Spleen (tissue), 11 donors: ENCODE data around the gene FSTL4. TPM values are rescaled to one million over a fixed set of nuclear protein-coding genes. Genes with fewer than 3 reads are reported as not detected.

Source experiments
- DNase-seq: peaks from one replicate; pipeline ENCODE4 v3.0.0-alpha.2; 2020
- H3K27ac ChIP-seq, 8 donors: fragments of 200-600 bp; sonication (generic) in 7 of 8; 1 replicate in 4 of 8; 2 replicates in 4 of 8; pipeline versions ENCODE4 v1.5.0 to v1.8.0; 2016 to 2021; ENCODE audit warnings: inconsistent platforms in 4 of 8, mild to moderate bottlenecking in 4 of 8, moderate library complexity in 1 of 8
- H3K27me3 ChIP-seq, 7 donors: fragments of 200-600 bp; sonication (generic) in 6 of 7; replicated peaks in 1 of 7; 1 replicate in 4 of 7; 2 replicates in 3 of 7; pipeline versions ENCODE4 v1.5.0 to v1.8.0; 2016 to 2021; ENCODE audit warnings: inconsistent platforms in 3 of 7, mild to moderate bottlenecking in 1 of 7
- H3K36me3 ChIP-seq, 6 donors: fragments of 200-600 bp; sonication (generic) in 5 of 6; 1 replicate in 4 of 6; 2 replicates in 2 of 6; pipeline versions ENCODE4 v1.5.0 to v1.8.0; 2016 to 2021; ENCODE audit warnings: inconsistent platforms in 2 of 6
- H3K4me1 ChIP-seq, 6 donors: fragments of 200-600 bp; sonication (generic) in 5 of 6; 1 replicate in 3 of 6; 2 replicates in 3 of 6; pipeline versions ENCODE4 v1.5.0 to v1.8.0; 2016 to 2021; ENCODE audit warnings: inconsistent platforms in 3 of 6
- H3K4me3 ChIP-seq, 8 donors: fragments of 200-600 bp; sonication (generic) in 7 of 8; 1 replicate in 4 of 8; 2 replicates in 4 of 8; pipeline versions ENCODE4 v1.5.0 to v1.8.0; 2016 to 2021; ENCODE audit warnings: inconsistent platforms in 4 of 8, mild to moderate bottlenecking in 4 of 8, moderate library complexity in 2 of 8
- H3K9me3 ChIP-seq, 8 donors: fragments of 200-600 bp; sonication (generic) in 7 of 8; 1 replicate in 4 of 8; 2 replicates in 4 of 8; pipeline versions ENCODE4 v1.5.0 to v1.8.0; 2016 to 2021; ENCODE audit warnings: inconsistent platforms in 4 of 8
- POLR2A ChIP-seq, 3 donors: fragments of 450-650 bp; IDR thresholded peaks; one replicate each; pipeline ENCODE4 v1.5.1; 2017; ENCODE audit warnings: antibody characterized with exemption in 3 of 3, mild to moderate bottlenecking in 1 of 3
- POLR2AphosphoS5 ChIP-seq, 3 donors: sonication (generic); formaldehyde crosslinking; IDR thresholded peaks; one replicate each; pipeline ENCODE4 v1.5.1; 2017; ENCODE audit warnings: antibody characterized with exemption in 3 of 3
- WGBS, 5 donors: extraction: QIAGEN DNeasy Blood & Tissue Kit in 3 of 5; methylation state at CpG; one replicate each; pipeline versions ENCODE4 v1.1.5 to v1.1.7; 2013 to 2018; 5-methylcytosine and 5-hydroxymethylcytosine counted together
- intact Hi-C: fragments of 100-400 bp; cut with DNase I; formaldehyde crosslinking; loops from one replicate; pipeline ENCODE4 v1.15.0; 2023; ENCODE audit warnings: low total_unique reads
- polyA plus RNA-seq, 3 donors: library from polyadenylated mRNA; stranded (reverse); fragments of 200-250 nt; gene quantifications; one replicate each; pipeline ENCODE4 v1.2.1, GENCODE V29; 2013
- total RNA-seq, 7 donors: library from RNA; depleted of rRNA in 3 of 7; stranded (reverse); fragments of >200 nt in 3 of 7; fragmentation: NEBNext Ultra II Directional in 4 of 7; extraction: Animal tissue kit (Norgen Biotek cat#: 25700) in 4 of 7; gene quantifications; one replicate each; pipeline versions ENCODE4 v1.1.0 to v1.2.1, GENCODE V29; 2016 to 2021
- TF ChIP-seq, protein P1 (sequence below), 11 experiments: fragments of 200-600 bp in 7 of 11; fragments of 450-650 bp in 4 of 11; sonication (generic) in 4 of 11; IDR thresholded peaks in 8 of 11; conservative IDR thresholded peaks in 3 of 11; 1 replicate in 7 of 11; 2 replicates in 4 of 11; pipeline versions ENCODE4 v1.4.0 to v1.8.0; 2016 to 2021; ENCODE audit warnings: antibody characterized with exemption in 11 of 11, inconsistent platforms in 4 of 11, mild to moderate bottlenecking in 1 of 11
- donor health status: healthy with polysubstance abuse.
- donor health status: DM: no; HTN: no; CAD: no; lungs with moderate emphysema.
- donor health status: DM: no; HTN: no; CAD: no.
- donor health status: Bipolar disorder and iron deficiency.
- donor health status: healthy.
- donor health status: DM: no; HTN: no; CAD: no.
- donor health status: DM: yes; HTN: yes; CAD: no.

Gene FSTL4
- total and polyA plus RNA-seq, 10 donors = under 0.01 to 1.0 (median 0.37) TPM; not detected in 4

DNA sequence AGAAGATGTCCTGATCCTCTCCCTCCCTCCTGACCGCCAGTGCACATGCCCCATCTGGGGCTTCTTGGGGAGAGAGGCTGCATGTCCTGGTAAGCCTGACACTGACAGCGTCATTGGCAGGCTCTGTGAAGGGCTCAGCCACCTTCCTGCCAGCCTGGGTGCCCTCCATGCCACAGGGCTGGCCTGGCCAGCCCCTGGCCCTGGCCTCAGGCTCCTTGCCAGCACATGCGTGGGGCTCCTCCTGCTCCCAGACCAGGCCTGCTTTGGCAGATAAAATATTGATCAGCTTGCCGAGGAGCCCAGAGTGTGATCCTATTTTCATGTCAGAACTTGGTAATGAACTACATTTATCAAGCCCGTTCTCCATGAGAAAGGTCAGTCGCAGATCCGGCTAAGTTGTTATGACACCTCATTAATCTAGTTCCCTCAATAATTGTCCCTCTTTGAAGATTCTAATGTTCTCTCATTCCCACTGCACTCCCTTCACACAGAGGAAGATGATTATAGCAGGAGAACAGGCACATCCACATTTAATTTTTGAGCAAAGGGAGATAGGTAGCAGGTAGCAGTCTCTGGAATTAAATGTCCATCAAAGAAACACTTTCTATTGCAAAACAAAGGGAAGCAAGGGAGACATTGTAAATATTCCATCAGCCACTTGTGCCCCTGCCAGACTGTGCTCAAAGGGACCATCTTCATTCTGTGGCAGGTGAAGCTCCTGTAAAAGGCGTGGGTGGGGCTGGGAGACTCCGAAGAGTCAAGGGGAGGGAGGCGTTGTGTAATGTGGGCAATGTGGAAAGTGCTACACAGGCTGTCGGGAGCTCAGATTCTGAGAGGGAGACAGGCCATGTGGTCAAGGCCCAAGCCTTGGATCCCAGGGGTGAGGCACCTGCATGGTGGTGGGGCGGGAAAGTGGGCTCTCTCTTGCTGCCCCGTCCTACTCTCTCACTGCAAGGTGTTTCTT is 288.6 kb downstream of the FSTL4 start:
- Histone ChIP-seq H3K36me3 (no peaks in the 10 kb centered on the region), H3K4me1 (peaks cover 0 to 9% (median 0%) of the 10 kb centered on the region in 6 donors), H3K27ac (no peak overlapping the region), H3K4me3 (no peak overlapping the region), H3K9me3 (no peaks in the 10 kb centered on the region), H3K27me3 (no peaks in the 10 kb centered on the region)
- 74 to 88% (median 78%) methylated on average over 12 to 13 of the region's 13 CpGs for WGBS, 5 donors
- intact Hi-C loops = no loop called here
- TF ChIP-seq POLR2A (IDR thresholded peaks at IDR 0.05) (no peak), POLR2AphosphoS5 (IDR thresholded peaks at IDR 0.05) (no peak)
- TF ChIP-seq, protein P1, sequence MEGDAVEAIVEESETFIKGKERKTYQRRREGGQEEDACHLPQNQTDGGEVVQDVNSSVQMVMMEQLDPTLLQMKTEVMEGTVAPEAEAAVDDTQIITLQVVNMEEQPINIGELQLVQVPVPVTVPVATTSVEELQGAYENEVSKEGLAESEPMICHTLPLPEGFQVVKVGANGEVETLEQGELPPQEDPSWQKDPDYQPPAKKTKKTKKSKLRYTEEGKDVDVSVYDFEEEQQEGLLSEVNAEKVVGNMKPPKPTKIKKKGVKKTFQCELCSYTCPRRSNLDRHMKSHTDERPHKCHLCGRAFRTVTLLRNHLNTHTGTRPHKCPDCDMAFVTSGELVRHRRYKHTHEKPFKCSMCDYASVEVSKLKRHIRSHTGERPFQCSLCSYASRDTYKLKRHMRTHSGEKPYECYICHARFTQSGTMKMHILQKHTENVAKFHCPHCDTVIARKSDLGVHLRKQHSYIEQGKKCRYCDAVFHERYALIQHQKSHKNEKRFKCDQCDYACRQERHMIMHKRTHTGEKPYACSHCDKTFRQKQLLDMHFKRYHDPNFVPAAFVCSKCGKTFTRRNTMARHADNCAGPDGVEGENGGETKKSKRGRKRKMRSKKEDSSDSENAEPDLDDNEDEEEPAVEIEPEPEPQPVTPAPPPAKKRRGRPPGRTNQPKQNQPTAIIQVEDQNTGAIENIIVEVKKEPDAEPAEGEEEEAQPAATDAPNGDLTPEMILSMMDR (IDR thresholded peaks at IDR 0.05 in 8 of 11, conservative IDR thresholded peaks at IDR 0.05 in 3 of 11) = no peak
- peak; percentile 50 for DNase-seq

DNA sequence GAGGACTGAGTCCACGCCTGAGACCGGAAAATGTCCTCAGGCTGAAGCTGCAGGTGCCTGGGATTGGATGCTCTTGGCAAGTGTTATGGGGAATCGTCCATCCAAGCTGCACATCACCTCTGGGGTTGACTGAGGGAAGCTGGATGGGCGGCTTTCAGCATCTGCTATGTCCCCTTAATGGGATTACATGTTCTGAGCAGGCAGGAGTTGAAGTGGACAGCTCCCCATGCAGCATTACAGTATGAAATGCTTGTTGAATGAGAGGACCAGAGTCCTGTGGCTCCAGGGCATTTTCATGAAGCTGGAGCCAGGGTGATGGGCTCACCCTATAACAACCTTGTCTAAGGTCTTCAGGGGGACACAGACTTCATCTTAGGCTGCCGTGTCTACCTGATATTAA is 289.6 kb downstream of the FSTL4 start:
- Histone ChIP-seq H3K4me3 (no peak overlapping the region), H3K4me1 (peaks cover 0 to 9% (median 0%) of the 10 kb centered on the region in 6 donors), H3K36me3 (no peaks in the 10 kb centered on the region), H3K27me3 (no peaks in the 10 kb centered on the region), H3K9me3 (no peaks in the 10 kb centered on the region), H3K27ac (no peak overlapping the region)
- TF ChIP-seq, protein P1 (IDR thresholded peaks at IDR 0.05 in 8 of 11, conservative IDR thresholded peaks at IDR 0.05 in 3 of 11) = no peak
- TF ChIP-seq POLR2A (IDR thresholded peaks at IDR 0.05) (no peak), POLR2AphosphoS5 (IDR thresholded peaks at IDR 0.05) (no peak)
- 83 to 93% (median 90%) methylated on average over 5 of the region's 5 CpGs for WGBS, 5 donors
- peak; percentile 45 for DNase-seq
- intact Hi-C loops = no loop called here

DNA sequence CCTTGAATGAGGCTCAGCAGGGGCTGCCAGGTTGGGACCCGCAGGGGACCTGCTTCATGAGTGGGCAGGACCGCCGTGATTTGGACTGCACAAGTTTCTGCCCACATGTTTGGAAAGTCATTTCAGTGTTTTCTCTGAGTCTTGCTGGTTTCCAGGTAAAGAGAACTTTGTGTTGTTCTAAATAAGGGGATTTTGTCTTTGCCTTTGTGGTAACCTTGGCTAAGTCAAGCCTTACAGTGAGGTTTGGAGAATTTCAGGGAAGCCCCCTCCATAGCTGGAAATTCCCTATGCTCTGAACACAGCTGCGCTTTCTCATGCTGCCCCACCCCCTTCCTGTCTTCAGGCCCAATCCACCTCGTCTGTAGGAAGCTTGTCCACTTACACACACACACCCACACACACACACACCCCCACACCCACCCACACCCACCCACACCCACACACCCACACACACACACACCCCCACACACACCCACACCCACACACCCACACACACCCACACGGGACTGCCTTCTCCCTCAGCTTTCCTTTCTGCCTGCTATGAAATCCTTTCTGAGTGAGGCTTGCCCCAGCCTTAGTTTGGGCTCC is 290.4 kb downstream of the FSTL4 start:
- WGBS, 5 donors = 36 to 50% (median 48%) methylated on average over 6 of the region's 6 CpGs
- DNase-seq = peak; percentile 22
- H3K9me3 ChIP-seq = no peaks in the 10 kb centered on the region
- H3K4me1 ChIP-seq = peaks cover 0 to 9% (median 0%) of the 10 kb centered on the region in 6 donors
- no peaks in the 10 kb centered on the region for H3K27me3 ChIP-seq
- intact Hi-C loops = no loop called here
- H3K27ac ChIP-seq = no peak overlapping the region
- TF ChIP-seq POLR2AphosphoS5 (IDR thresholded peaks at IDR 0.05) (no peak), POLR2A (IDR thresholded peaks at IDR 0.05) (no peak)
- TF ChIP-seq, protein P1 (IDR thresholded peaks at IDR 0.05 in 8 of 11, conservative IDR thresholded peaks at IDR 0.05 in 3 of 11) = no peak
- H3K36me3 ChIP-seq = no peaks in the 10 kb centered on the region
- no peak overlapping the region for H3K4me3 ChIP-seq

DNA sequence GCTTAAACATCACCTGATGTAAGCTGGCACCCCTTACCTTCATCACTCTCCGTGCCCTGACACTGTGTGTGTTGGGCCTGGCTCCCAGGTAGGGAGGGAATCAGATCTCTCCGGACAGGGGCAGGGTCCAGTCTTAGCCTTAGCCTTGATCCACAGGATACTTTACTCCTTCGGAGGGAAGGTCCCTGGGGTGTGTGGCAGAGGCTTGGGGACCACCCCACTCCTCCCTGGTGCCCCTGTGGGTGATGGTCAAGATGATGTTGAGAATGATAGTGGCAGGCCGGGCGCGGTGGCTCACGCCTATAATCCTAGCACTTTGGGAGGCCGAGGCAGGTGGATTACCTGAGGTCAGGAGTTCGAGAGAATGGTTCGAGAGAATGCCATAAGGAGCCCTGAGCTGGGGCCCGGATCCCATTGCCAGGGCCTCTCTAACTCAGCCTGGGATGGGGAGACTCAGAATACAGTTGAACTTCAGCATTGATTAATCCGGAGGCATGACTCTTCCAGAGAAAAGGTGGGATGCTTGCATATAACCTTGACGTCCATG is 291.0 kb downstream of the FSTL4 start:
- no peak overlapping the region for H3K27ac ChIP-seq
- no peak for TF ChIP-seq POLR2A (IDR thresholded peaks at IDR 0.05)
- TF ChIP-seq, protein P1 (IDR thresholded peaks at IDR 0.05 in 8 of 11, conservative IDR thresholded peaks at IDR 0.05 in 3 of 11) = no peak
- TF ChIP-seq POLR2AphosphoS5 (IDR thresholded peaks at IDR 0.05) = no peak
- H3K4me1 ChIP-seq = peaks cover 0 to 9% (median 0%) of the 10 kb centered on the region in 6 donors
- H3K27me3 ChIP-seq = no peaks in the 10 kb centered on the region
- intact Hi-C loops = no loop called here
- peak; percentile 56 for DNase-seq
- H3K36me3 ChIP-seq = no peaks in the 10 kb centered on the region
- no peaks in the 10 kb centered on the region for H3K9me3 ChIP-seq
- WGBS, 5 donors = 88 to 94% (median 90%) methylated on average over 13 of the region's 13 CpGs
- H3K4me3 ChIP-seq = no peak overlapping the region
